ENCODE data around the gene SASH1.

SASH1 gene

GRCh38 chr6:148342350-148343046 is at the start of gene SASH1:
SASH1 (plus strand) TSS chr6:148342838; CDS start chr6:148343068, 230 bp downstream.
- peak; percentile 39 for DNase-seq (ENCODE audit: low read depth, low spot score)

- no peak for DNase-seq (ENCODE audit: low read depth, low spot score)
Measured at GRCh38 chr6:148293181-148293995, 49.2 kb upstream of the SASH1 start.

- no peak for DNase-seq (ENCODE audit: low read depth, low spot score)
Measured at GRCh38 chr6:148294059-148294458, 48.6 kb upstream of the SASH1 start.

- no peak for DNase-seq (ENCODE audit: low read depth, low spot score)
Measured at GRCh38 chr6:148295261-148295887, 47.3 kb upstream of the SASH1 start.

GRCh38 chr6:148296771-148297170 is 45.9 kb upstream of the SASH1 start:
- DNase-seq (ENCODE audit: low read depth, low spot score) = peak; percentile 47

GRCh38 chr6:148298683-148299082 is 44.0 kb upstream of the SASH1 start:
- no peak for DNase-seq (ENCODE audit: low read depth, low spot score)

- DNase-seq (ENCODE audit: low read depth, low spot score) = no peak
Measured at GRCh38 chr6:148303616-148304015, 39.0 kb upstream of the SASH1 start.

GRCh38 chr6:148304976-148305375 is 37.7 kb upstream of the SASH1 start:
- no peak for DNase-seq (ENCODE audit: low read depth, low spot score)

- no peak for DNase-seq (ENCODE audit: low read depth, low spot score)
Measured at GRCh38 chr6:148306286-148306685, 36.4 kb upstream of the SASH1 start.

GRCh38 chr6:148307405-148307804 is 35.2 kb upstream of the SASH1 start:
- DNase-seq (ENCODE audit: low read depth, low spot score) = no peak

GRCh38 chr6:148309301-148309700 is 33.3 kb upstream of the SASH1 start:
- DNase-seq (ENCODE audit: low read depth, low spot score) = no peak

GRCh38 chr6:148311966-148312669 is 30.5 kb upstream of the SASH1 start:
- DNase-seq (ENCODE audit: low read depth, low spot score) = no peak

- DNase-seq (ENCODE audit: low read depth, low spot score) = no peak
Measured at GRCh38 chr6:148313488-148313887, 29.1 kb upstream of the SASH1 start.

- no peak for DNase-seq (ENCODE audit: low read depth, low spot score)
Measured at GRCh38 chr6:148316308-148316707, 26.3 kb upstream of the SASH1 start.

GRCh38 chr6:148317051-148317450 is 25.6 kb upstream of the SASH1 start:
- no peak for DNase-seq (ENCODE audit: low read depth, low spot score)

GRCh38 chr6:148317739-148318138 is 24.9 kb upstream of the SASH1 start:
- no peak for DNase-seq (ENCODE audit: low read depth, low spot score)

GRCh38 chr6:148322704-148323103 is 19.9 kb upstream of the SASH1 start:
- no peak for DNase-seq (ENCODE audit: low read depth, low spot score)

- DNase-seq (ENCODE audit: low read depth, low spot score) = no peak
Measured at GRCh38 chr6:148323344-148323743, 19.3 kb upstream of the SASH1 start.

GRCh38 chr6:148324297-148324985 is 18.2 kb upstream of the SASH1 start:
- DNase-seq (ENCODE audit: low read depth, low spot score) = no peak

GRCh38 chr6:148325316-148326068 is 17.1 kb upstream of the SASH1 start:
- DNase-seq (ENCODE audit: low read depth, low spot score) = no peak

Measured in brain pericyte (primary cell).